NOMO-1 treated with DMSO at 0.1 percent for 48 hours (cell line): Measurements from ENCODE around the gene PRDM15.
"Not testable (repeated sequence)": the region's sequence is repeated elsewhere in the genome, so short reads cannot be mapped to it uniquely, and the experiment has no call there.

Experiments
- DNase-seq: peaks from one replicate; lab custom pipeline; 2025; ENCODE audit not compliant: unreplicated experiment; lab: John Stamatoyannopoulos, UW

Gene PRDM15

GRCh38 chr21:41808094-41808493, 71.0 kb downstream of the PRDM15 start:
- DNase-seq = no peak

- no peak for DNase-seq
Observed at GRCh38 chr21:41806773-41807172, 72.4 kb downstream of the PRDM15 start.

GRCh38 chr21:41805643-41806042, 73.5 kb downstream of the PRDM15 start:
- DNase-seq = no peak

GRCh38 chr21:41805038-41805437, 74.1 kb downstream of the PRDM15 start:
- DNase-seq = no peak

GRCh38 chr21:41804381-41804780, 74.8 kb downstream of the PRDM15 start:
- no peak for DNase-seq

- no peak for DNase-seq
Observed at GRCh38 chr21:41803316-41803715, 75.8 kb downstream of the PRDM15 start.

- no peak for DNase-seq
Observed at GRCh38 chr21:41802684-41803083, 76.5 kb downstream of the PRDM15 start.

GRCh38 chr21:41802198-41802584, 77.0 kb downstream of the PRDM15 start:
- DNase-seq = no peak

GRCh38 chr21:41801321-41802197, 77.6 kb downstream of the PRDM15 start:
- DNase-seq = no peak

GRCh38 chr21:41800425-41801320, 78.5 kb downstream of the PRDM15 start:
- DNase-seq = no peak

- DNase-seq = no peak
Observed at GRCh38 chr21:41799763-41800162, 79.4 kb downstream of the PRDM15 start.

GRCh38 chr21:41798326-41798725, 80.8 kb downstream of the PRDM15 start:
- no peak for DNase-seq

GRCh38 chr21:41796476-41797080, 82.6 kb downstream of the PRDM15 start:
- no peak for DNase-seq

GRCh38 chr21:41795726-41796125, 83.4 kb downstream of the PRDM15 start:
- DNase-seq = no peak

- DNase-seq = no peak
Observed at GRCh38 chr21:41794600-41794999, 84.5 kb downstream of the PRDM15 start.

- no peak for DNase-seq
Observed at GRCh38 chr21:41792711-41793110, 86.4 kb downstream of the PRDM15 start.

- DNase-seq = no peak
Observed at GRCh38 chr21:41786509-41786987, 92.6 kb downstream of the PRDM15 start.

GRCh38 chr21:41785262-41785661, 93.9 kb downstream of the PRDM15 start:
- not testable (repeated sequence) for DNase-seq

- DNase-seq = no peak
Observed at GRCh38 chr21:41784456-41785102, 94.6 kb downstream of the PRDM15 start.

GRCh38 chr21:41783476-41784180, 95.5 kb downstream of the PRDM15 start:
- no peak for DNase-seq
